Tibial nerve (tissue), 4 donors: Measurements from ENCODE around the gene ZDHHC1.

ENCODE experiments used
- CTCF ChIP-seq, 5 experiments: fragments of 200-600 bp in 3 of 5; fragments of 450-650 bp in 2 of 5; sonication (generic) in 3 of 5; IDR thresholded peaks; one replicate each; pipeline ENCODE4 v1.5.1; 2016 to 2019; ENCODE audit warnings: antibody characterized with exemption in 5 of 5, mild to moderate bottlenecking in 3 of 5, moderate library complexity in 2 of 5
- EP300 ChIP-seq, 2 donors: sonication (generic); formaldehyde crosslinking; IDR thresholded peaks; one replicate each; pipeline ENCODE4 v1.6.1; 2017; ENCODE audit warnings: antibody characterized with exemption in 2 of 2, mild to moderate bottlenecking in 1 of 2
- POLR2A ChIP-seq, 2 donors: fragments of 450-650 bp; IDR thresholded peaks; one replicate each; pipeline ENCODE4 v1.6.1; 2017; ENCODE audit warnings: antibody characterized with exemption in 2 of 2, mild to moderate bottlenecking in 2 of 2, moderate library complexity in 2 of 2

- TF ChIP-seq CTCF (IDR thresholded peaks at IDR 0.05), result no peak
- TF ChIP-seq EP300 (IDR thresholded peaks at IDR 0.05), result no peak
- TF ChIP-seq POLR2A (IDR thresholded peaks at IDR 0.05), result no peak
These were observed 4.8 kb upstream of the ZDHHC1 start for GRCh38 chr16:67421030-67421429.
